Urinary bladder (tissue), 4 donors: ENCODE data around the gene MTM1. TPM values are rescaled to one million over a fixed set of nuclear protein-coding genes. Genes with fewer than 3 reads are reported as not detected.

Source experiments
- DNase-seq: peaks from one replicate; pipeline ENCODE4 v3.0.0-alpha.2; 2015; ENCODE audit errors: extremely low spot score
- H3K27ac ChIP-seq: one replicate; pipeline ENCODE4 v1.5.1; 2013; ENCODE audit warnings: low read depth, mild to moderate bottlenecking, moderate library complexity
- H3K36me3 ChIP-seq: one replicate; pipeline ENCODE4 v1.6.1; 2013; ENCODE audit warnings: mild to moderate bottlenecking, moderate library complexity; ENCODE audit not compliant: insufficient read depth
- H3K4me1 ChIP-seq: one replicate; pipeline ENCODE4 v1.6.1; 2013; ENCODE audit warnings: mild to moderate bottlenecking, moderate library complexity; ENCODE audit not compliant: insufficient read depth
- H3K4me3 ChIP-seq: one replicate; pipeline ENCODE4 v1.5.1; 2013; ENCODE audit warnings: low read depth, low read length
- WGBS: extraction: QIAGEN DNeasy Blood & Tissue Kit; methylation state at CpG from one replicate; pipeline ENCODE4 v1.1.7; 2013; 5-methylcytosine and 5-hydroxymethylcytosine counted together
- polyA plus RNA-seq: library from polyadenylated mRNA; stranded (reverse); fragments of 200-250 nt; gene quantifications from one replicate; pipeline ENCODE4 v1.2.3, GENCODE V29; 2013
- total RNA-seq: library from RNA; depleted of rRNA; stranded (reverse); fragments of >200 nt; gene quantifications from one replicate; pipeline ENCODE4 v1.2.3, GENCODE V29; 2014
- donor health status: healthy with polysubstance abuse.
- donor health status: healthy.

Gene MTM1
- total and polyA plus RNA-seq, 2 donors, result 9.7 to 18.5 TPM

GRCh38 chrX:150599226-150599625 lies 30.8 kb downstream of the MTM1 start:
- no peaks in the 10 kb centered on the region for H3K36me3 ChIP-seq
- no peaks in the 10 kb centered on the region for H3K4me1 ChIP-seq
- no peak for DNase-seq
- no peak overlapping the region for H3K4me3 ChIP-seq
- H3K27ac ChIP-seq, result no peak overlapping the region
- 87% methylated on average over 1 of the region's 1 CpG for WGBS

GRCh38 chrX:150602296-150602695 lies 33.9 kb downstream of the MTM1 start:
- no peaks in the 10 kb centered on the region for H3K4me1 ChIP-seq
- H3K27ac ChIP-seq, result no peak overlapping the region
- H3K36me3 ChIP-seq, result no peaks in the 10 kb centered on the region
- no peak for DNase-seq
- no peak overlapping the region for H3K4me3 ChIP-seq

- H3K27ac ChIP-seq, result no peak overlapping the region
- H3K4me3 ChIP-seq, result no peak overlapping the region
- DNase-seq, result no peak
- H3K4me1 ChIP-seq, result no peaks in the 10 kb centered on the region
- 92% methylated on average over 3 of the region's 3 CpGs for WGBS
- no peaks in the 10 kb centered on the region for H3K36me3 ChIP-seq
These were observed 34.3 kb downstream of the MTM1 start for GRCh38 chrX:150602743-150603142.

- H3K27ac ChIP-seq, result no peak overlapping the region
- H3K4me1 ChIP-seq, result no peaks in the 10 kb centered on the region
- WGBS, result 78% methylated on average over 2 of the region's 2 CpGs
- no peak overlapping the region for H3K4me3 ChIP-seq
- DNase-seq, result no peak
- no peaks in the 10 kb centered on the region for H3K36me3 ChIP-seq
These were observed 37.2 kb downstream of the MTM1 start for GRCh38 chrX:150605603-150606002.

GRCh38 chrX:150607201-150607600 lies 38.8 kb downstream of the MTM1 start:
- H3K4me1 ChIP-seq, result no peaks in the 10 kb centered on the region
- WGBS, result 89% methylated on average over 5 of the region's 5 CpGs
- no peak overlapping the region for H3K4me3 ChIP-seq
- no peak overlapping the region for H3K27ac ChIP-seq
- DNase-seq, result no peak
- no peaks in the 10 kb centered on the region for H3K36me3 ChIP-seq

GRCh38 chrX:150610043-150610442 lies 41.6 kb downstream of the MTM1 start:
- H3K4me1 ChIP-seq, result no peaks in the 10 kb centered on the region
- no peaks in the 10 kb centered on the region for H3K36me3 ChIP-seq
- no peak for DNase-seq
- no peak overlapping the region for H3K27ac ChIP-seq
- no peak overlapping the region for H3K4me3 ChIP-seq

- 78% methylated on average over 2 of the region's 2 CpGs for WGBS
These were observed 42.0 kb downstream of the MTM1 start for GRCh38 chrX:150610446-150610845.

GRCh38 chrX:150615356-150615755 lies 46.9 kb downstream of the MTM1 start:
- Histone ChIP-seq H3K27ac (no peak overlapping the region), H3K36me3 (no peaks in the 10 kb centered on the region), H3K4me1 (no peaks in the 10 kb centered on the region), H3K4me3 (no peak overlapping the region)
- no peak for DNase-seq
- 80% methylated on average over 4 of the region's 4 CpGs for WGBS

More at GRCh38 chrX:150610446-150610845, 42.0 kb downstream of the MTM1 start:
- no peak for DNase-seq
- Histone ChIP-seq H3K4me3 (no peak overlapping the region), H3K27ac (no peak overlapping the region), H3K36me3 (no peaks in the 10 kb centered on the region), H3K4me1 (no peaks in the 10 kb centered on the region)

GRCh38 chrX:150616179-150616862 lies 47.9 kb downstream of the MTM1 start:
- DNase-seq, result no peak
- Histone ChIP-seq H3K4me3 (no peak overlapping the region), H3K27ac (no peak overlapping the region), H3K4me1 (no peaks in the 10 kb centered on the region), H3K36me3 (no peaks in the 10 kb centered on the region)
- WGBS, result 83% methylated on average over 7 of the region's 7 CpGs

GRCh38 chrX:150616863-150617198 lies 48.4 kb downstream of the MTM1 start:
- no peak for DNase-seq
- H3K36me3 ChIP-seq, result no peaks in the 10 kb centered on the region
- no peak overlapping the region for H3K4me3 ChIP-seq
- H3K27ac ChIP-seq, result no peak overlapping the region
- no peaks in the 10 kb centered on the region for H3K4me1 ChIP-seq
- whole genome bisulfite sequencing, result 89% methylated on average over 2 of the region's 2 CpGs

- no peak overlapping the region for H3K27ac ChIP-seq
- no peak overlapping the region for H3K4me3 ChIP-seq
- no peaks in the 10 kb centered on the region for H3K36me3 ChIP-seq
- WGBS, result 86% methylated on average over 2 of the region's 2 CpGs
- no peak for DNase-seq
- no peaks in the 10 kb centered on the region for H3K4me1 ChIP-seq
These were observed 53.2 kb downstream of the MTM1 start for GRCh38 chrX:150621652-150622051.

GRCh38 chrX:150623583-150623982 lies 55.2 kb downstream of the MTM1 start:
- DNase-seq, result no peak
- Histone ChIP-seq H3K4me1 (no peaks in the 10 kb centered on the region), H3K36me3 (no peaks in the 10 kb centered on the region), H3K27ac (no peak overlapping the region), H3K4me3 (no peak overlapping the region)

- H3K4me1 ChIP-seq, result no peaks in the 10 kb centered on the region
- no peaks in the 10 kb centered on the region for H3K36me3 ChIP-seq
- no peak for DNase-seq
- H3K4me3 ChIP-seq, result no peak overlapping the region
- 63% methylated on average over 6 of the region's 6 CpGs for WGBS
- H3K27ac ChIP-seq, result no peak overlapping the region
These were observed 56.7 kb downstream of the MTM1 start for GRCh38 chrX:150625097-150625496.

- Histone ChIP-seq H3K4me1 (no peaks in the 10 kb centered on the region), H3K4me3 (no peak overlapping the region), H3K36me3 (no peaks in the 10 kb centered on the region), H3K27ac (no peak overlapping the region)
- WGBS, result 96% methylated on average over 3 of the region's 3 CpGs
- no peak for DNase-seq
These were observed 57.5 kb downstream of the MTM1 start for GRCh38 chrX:150625875-150626274.

- no peaks in the 10 kb centered on the region for H3K4me1 ChIP-seq
- DNase-seq, result no peak
- no peak overlapping the region for H3K4me3 ChIP-seq
- H3K27ac ChIP-seq, result no peak overlapping the region
- H3K36me3 ChIP-seq, result peaks cover 3% of the 10 kb centered on the region
These were observed 59.5 kb downstream of the MTM1 start for GRCh38 chrX:150627957-150628356.
